Hepatocyte (in vitro differentiated cells): ENCODE results near the gene BDKRB1. TPM values are rescaled to one million over a fixed set of nuclear protein-coding genes. Genes with fewer than 3 reads are reported as not detected.

ENCODE experiments used
- DNase-seq: peaks from one replicate; pipeline ENCODE4 v3.0.0-alpha.2; 2016; ENCODE audit warnings: low spot score
- H2AFZ ChIP-seq: fragments of 200-600 bp; sonication (generic); 2 replicates; pipeline ENCODE4 v1.6.0; 2016; ENCODE audit warnings: antibody characterized with exemption, mild to moderate bottlenecking
- H3K27ac ChIP-seq: fragments of 200-600 bp; sonication (generic); 2 replicates; pipeline ENCODE4 v1.5.1; 2016; ENCODE audit warnings: mild to moderate bottlenecking
- H3K27me3 ChIP-seq: fragments of 200-600 bp; sonication (generic); 2 replicates; pipeline ENCODE4 v1.6.1; 2016
- H3K36me3 ChIP-seq: fragments of 200-600 bp; sonication (generic); replicated peaks from 2 replicates; pipeline ENCODE4 v1.5.1; 2016; ENCODE audit warnings: low read depth; ENCODE audit not compliant: insufficient read depth
- H3K4me1 ChIP-seq: fragments of 200-600 bp; sonication (generic); 2 replicates; pipeline ENCODE4 v1.5.1; 2016; ENCODE audit warnings: mild to moderate bottlenecking, moderate library complexity; ENCODE audit not compliant: insufficient read depth
- H3K4me2 ChIP-seq: fragments of 200-600 bp; sonication (generic); 2 replicates; pipeline ENCODE4 v1.6.0; 2016
- H3K4me3 ChIP-seq: fragments of 200-600 bp; sonication (generic); 2 replicates; pipeline ENCODE4 v1.5.1; 2016; ENCODE audit warnings: mild to moderate bottlenecking
- H3K79me2 ChIP-seq: fragments of 200-600 bp; sonication (generic); 2 replicates; pipeline ENCODE4 v1.6.0; 2017; ENCODE audit warnings: mild to moderate bottlenecking
- H3K9me2 ChIP-seq: fragments of 200-600 bp; sonication (generic); replicated peaks from 2 replicates; pipeline ENCODE4 v1.6.0; 2017; ENCODE audit warnings: mild to moderate bottlenecking; ENCODE audit not compliant: insufficient read depth
- H3K9me3 ChIP-seq: fragments of 200-600 bp; sonication (generic); 2 replicates; pipeline ENCODE4 v1.5.1; 2016; ENCODE audit warnings: low read depth, mild to moderate bottlenecking
- H4K20me1 ChIP-seq: fragments of 200-600 bp; sonication (generic); 2 replicates; pipeline ENCODE4 v1.6.0; 2016; ENCODE audit warnings: mild to moderate bottlenecking; ENCODE audit not compliant: insufficient read depth, poor library complexity, severe bottlenecking
- CTCF ChIP-seq: fragments of 200-600 bp; sonication (generic); IDR thresholded peaks from 2 replicates; pipeline ENCODE4 v1.5.1; 2016; ENCODE audit warnings: antibody characterized with exemption, mild to moderate bottlenecking; ENCODE audit not compliant: poor library complexity
- EZH2 ChIP-seq: fragments of 200-600 bp; sonication (generic); IDR thresholded peaks from 2 replicates; pipeline ENCODE4 v1.6.1; 2016; ENCODE audit warnings: antibody characterized with exemption, mild to moderate bottlenecking, borderline replicate concordance
- EZH2phosphoT487 ChIP-seq: fragments of 200-600 bp; sonication (generic); IDR thresholded peaks from one replicate; pipeline ENCODE4 v1.6.1; 2018; ENCODE audit warnings: antibody characterized with exemption, mild to moderate bottlenecking, low read depth, moderate library complexity; ENCODE audit not compliant: unreplicated experiment, severe bottlenecking
- WGBS: methylation state at CpG from one replicate; pipeline ENCODE4 v1.1.6; 2016; ENCODE audit warnings: low lambda C conversion rate; ENCODE audit errors: missing lambda C conversion rate; 5-methylcytosine and 5-hydroxymethylcytosine counted together
- polyA plus RNA-seq: library from polyadenylated mRNA; unstranded; fragments of >200 nt; fragmentation: Nextera tagmentation; extraction: Ambion mirVana; gene quantifications from 2 replicates; pipeline ENCODE4 v1.2.1, GENCODE V29; 2016
- total RNA-seq: library from RNA; depleted of rRNA; stranded (reverse); fragments of >200 nt; gene quantifications from 2 replicates; pipeline ENCODE4 v1.2.3, GENCODE V29; 2014

Gene BDKRB1
- total and polyA plus RNA-seq, 2 experiments from 2014 or later = 11.9 to 33.0 TPM

DNA sequence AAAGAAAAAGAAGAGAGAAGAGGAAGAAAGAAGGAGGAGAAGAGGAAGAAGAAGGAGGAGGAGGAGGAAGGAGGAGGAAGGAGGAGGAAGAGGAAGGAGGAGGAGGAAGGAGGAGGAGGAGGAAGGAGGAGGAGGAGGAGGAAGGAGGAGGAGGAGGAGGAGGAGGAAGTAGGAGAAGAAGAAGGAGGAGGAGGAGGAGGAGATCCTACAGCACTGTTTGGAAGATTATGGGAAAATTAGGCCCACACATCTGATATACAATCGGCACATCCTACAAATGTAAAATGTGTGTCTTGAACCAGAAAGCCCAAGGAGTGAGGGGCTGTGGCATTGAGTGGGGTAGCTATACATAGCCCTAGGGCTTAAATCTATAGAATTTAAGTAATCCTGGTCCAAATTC is 39.4 kb upstream of the BDKRB1 start:
- no peaks in the 10 kb centered on the region for H3K9me2 ChIP-seq
- no peak overlapping the region for H2AFZ ChIP-seq
- no peaks in the 10 kb centered on the region for H4K20me1 ChIP-seq
- DNase-seq = no peak
- H3K27ac ChIP-seq = no peak overlapping the region
- H3K27me3 ChIP-seq = no peaks in the 10 kb centered on the region
- TF ChIP-seq CTCF (no peak), EZH2 (no peak), EZH2phosphoT487 (no peak)
- H3K4me2 ChIP-seq = no peak overlapping the region
- no peak overlapping the region for H3K4me3 ChIP-seq
- no peaks in the 10 kb centered on the region for H3K36me3 ChIP-seq
- H3K79me2 ChIP-seq = no peaks in the 10 kb centered on the region
- 100% methylated on average over 1 of the region's 1 CpG for WGBS
- no peaks in the 10 kb centered on the region for H3K9me3 ChIP-seq
- H3K4me1 ChIP-seq = peaks cover 3% of the 10 kb centered on the region

GRCh38 chr14:96217376-96217913 is 38.6 kb upstream of the BDKRB1 start:
- H3K27ac ChIP-seq = no peak overlapping the region
- H3K4me2 ChIP-seq = no peak overlapping the region
- no peaks in the 10 kb centered on the region for H3K27me3 ChIP-seq
- no peak for DNase-seq
- H2AFZ ChIP-seq = no peak overlapping the region
- WGBS = 87% methylated on average over 8 of the region's 8 CpGs
- no peaks in the 10 kb centered on the region for H3K9me3 ChIP-seq
- H4K20me1 ChIP-seq = no peaks in the 10 kb centered on the region
- H3K4me3 ChIP-seq = no peak overlapping the region
- no peaks in the 10 kb centered on the region for H3K79me2 ChIP-seq
- no peak for TF ChIP-seq CTCF
- H3K36me3 ChIP-seq = no peaks in the 10 kb centered on the region
- no peaks in the 10 kb centered on the region for H3K9me2 ChIP-seq
- H3K4me1 ChIP-seq = peaks cover 3% of the 10 kb centered on the region

- DNase-seq = no peak
- H3K27ac ChIP-seq = no peak overlapping the region
Observed at GRCh38 chr14:96221109-96221650, 34.8 kb upstream of the BDKRB1 start.

More at GRCh38 chr14:96221109-96221650, 34.8 kb upstream of the BDKRB1 start:
- no peaks in the 10 kb centered on the region for H3K79me2 ChIP-seq
- H4K20me1 ChIP-seq = no peaks in the 10 kb centered on the region
- H3K4me2 ChIP-seq = no peak overlapping the region
- H2AFZ ChIP-seq = no peak overlapping the region
- H3K4me3 ChIP-seq = no peak overlapping the region
- 84% methylated on average over 7 of the region's 7 CpGs for WGBS
- no peak for TF ChIP-seq EZH2phosphoT487
- no peak for TF ChIP-seq CTCF
- no peak for TF ChIP-seq EZH2
- H3K27me3 ChIP-seq = no peaks in the 10 kb centered on the region
- H3K9me2 ChIP-seq = no peaks in the 10 kb centered on the region
- no peaks in the 10 kb centered on the region for H3K36me3 ChIP-seq
- no peaks in the 10 kb centered on the region for H3K9me3 ChIP-seq
- H3K4me1 ChIP-seq = peaks cover 3% of the 10 kb centered on the region
